Thymus (tissue), 11 donors: ENCODE measurements around the gene TRPC4. TPM values are rescaled to one million over a fixed set of nuclear protein-coding genes. Genes with fewer than 3 reads are reported as not detected.

Source experiments
- DNase-seq, 9 donors: peaks; one replicate each; pipeline ENCODE4 v3.0.0-alpha.2; 2013; ENCODE audit warnings: low spot score in 9 of 9, low read depth in 6 of 9, missing footprints in 1 of 9
- H3K27ac ChIP-seq, 2 donors: one replicate each; pipeline ENCODE4 v1.5.1; 2013; ENCODE audit warnings: control low read depth in 1 of 2, low read depth in 1 of 2, low read length in 1 of 2, mild to moderate bottlenecking in 1 of 2, moderate library complexity in 1 of 2
- H3K27me3 ChIP-seq, 2 donors: one replicate each; pipeline ENCODE4 v1.5.1; 2013; ENCODE audit warnings: low read length in 1 of 2; ENCODE audit not compliant: control insufficient read depth in 2 of 2, insufficient read depth in 1 of 2
- H3K36me3 ChIP-seq, 2 donors: one replicate each; pipeline ENCODE4 v1.5.1; 2013; ENCODE audit warnings: low read length in 1 of 2, mild to moderate bottlenecking in 1 of 2, moderate library complexity in 1 of 2; ENCODE audit not compliant: control insufficient read depth in 2 of 2, insufficient read depth in 2 of 2
- H3K4me1 ChIP-seq, 2 donors: one replicate each; pipeline ENCODE4 v1.5.1; 2013; ENCODE audit warnings: low read length in 2 of 2; ENCODE audit not compliant: control insufficient read depth in 2 of 2, insufficient read depth in 2 of 2
- H3K4me3 ChIP-seq, 2 donors: one replicate each; pipeline ENCODE4 v1.5.1; 2013; ENCODE audit warnings: low read length in 2 of 2, control low read depth in 1 of 2, mild to moderate bottlenecking in 1 of 2
- H3K9me3 ChIP-seq, 2 donors: one replicate each; pipeline ENCODE4 v1.5.1; 2013; ENCODE audit warnings: low read length in 1 of 2, mild to moderate bottlenecking in 1 of 2; ENCODE audit not compliant: control insufficient read depth in 2 of 2, insufficient read depth in 1 of 2
- WGBS: extraction: QIAGEN DNeasy Blood & Tissue Kit; methylation state at CpG from one replicate; pipeline ENCODE4 v1.1.7; 2013; 5-methylcytosine and 5-hydroxymethylcytosine counted together
- polyA plus RNA-seq: library from polyadenylated mRNA; stranded (reverse); fragments of 200-250 nt; gene quantifications from one replicate; pipeline ENCODE4 v1.2.3, GENCODE V29; 2013
- total RNA-seq: library from RNA; stranded (reverse); fragments of 120-200 nt; gene quantifications from one replicate; pipeline ENCODE4 v1.2.4, GENCODE V29; 2013
- donor health status: healthy.

TRPC4 gene
- total and polyA plus RNA-seq, 2 donors: 0.14 to 0.19 TPM

DNA sequence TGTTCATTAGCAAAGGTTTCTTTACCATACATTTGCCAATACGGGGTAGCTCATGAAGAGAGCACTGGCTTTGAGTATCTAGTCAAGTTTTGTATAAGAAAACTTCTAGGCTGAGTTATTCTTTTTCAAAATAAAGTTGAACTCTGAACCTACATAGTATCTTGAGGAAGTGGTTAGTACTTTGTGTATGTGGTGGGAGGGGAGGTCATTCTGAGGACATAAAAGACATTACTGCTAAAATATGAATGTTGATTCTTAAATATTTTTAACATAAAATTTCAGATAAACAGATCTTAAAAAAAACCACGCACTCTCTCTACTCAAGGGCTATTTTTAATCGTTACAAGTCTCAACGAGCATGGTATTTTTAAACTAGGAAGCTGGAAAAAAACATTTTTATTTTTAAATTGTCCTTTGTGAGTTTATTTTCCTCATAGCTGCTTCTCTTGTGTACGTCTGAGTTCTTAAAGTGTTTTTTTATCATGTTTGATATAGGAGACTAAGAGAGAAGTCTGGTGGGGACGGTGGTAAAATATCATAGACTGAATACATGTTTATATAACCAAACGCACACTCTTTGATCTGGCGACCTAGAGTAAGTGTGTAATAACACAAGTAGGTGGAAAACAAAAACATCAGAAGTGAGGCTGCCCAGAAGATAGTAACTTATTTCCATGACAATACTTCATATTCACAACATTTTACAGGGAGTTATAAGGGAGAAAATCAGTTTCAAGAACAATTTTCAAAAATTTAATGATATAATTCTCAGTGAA is 153.0 kb downstream of the TRPC4 start:
- Histone ChIP-seq H3K9me3 (no peaks in the 10 kb centered on the region), H3K27me3 (no peaks in the 10 kb centered on the region), H3K4me3 (no peak overlapping the region), H3K27ac (no peak overlapping the region), H3K36me3 (no peaks in the 10 kb centered on the region), H3K4me1 (no peaks in the 10 kb centered on the region)
- DNase-seq: no peak
- WGBS: 88% methylated on average over 8 of the region's 8 CpGs

DNA sequence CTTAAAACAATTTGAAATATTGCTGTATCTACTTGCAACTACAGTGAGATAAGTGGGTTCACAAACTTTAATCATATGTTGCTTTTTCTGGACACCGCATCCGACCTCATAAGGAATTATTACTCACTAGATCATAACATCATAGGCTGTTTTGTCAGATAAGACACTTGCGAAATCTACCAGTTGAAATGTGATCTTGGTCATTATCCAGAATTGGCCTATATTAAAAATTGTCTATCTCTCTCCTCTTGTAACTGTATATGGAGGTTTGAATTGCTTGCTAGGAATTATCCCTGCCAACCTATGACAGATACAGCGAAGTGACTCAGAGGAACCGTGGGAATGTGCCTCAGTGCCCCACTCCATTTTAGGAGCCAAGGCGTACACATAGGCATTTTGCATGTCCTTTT is 154.0 kb downstream of the TRPC4 start:
- Histone ChIP-seq H3K27ac (no peak overlapping the region), H3K4me1 (no peaks in the 10 kb centered on the region)
- DNase-seq: no peak

DNA sequence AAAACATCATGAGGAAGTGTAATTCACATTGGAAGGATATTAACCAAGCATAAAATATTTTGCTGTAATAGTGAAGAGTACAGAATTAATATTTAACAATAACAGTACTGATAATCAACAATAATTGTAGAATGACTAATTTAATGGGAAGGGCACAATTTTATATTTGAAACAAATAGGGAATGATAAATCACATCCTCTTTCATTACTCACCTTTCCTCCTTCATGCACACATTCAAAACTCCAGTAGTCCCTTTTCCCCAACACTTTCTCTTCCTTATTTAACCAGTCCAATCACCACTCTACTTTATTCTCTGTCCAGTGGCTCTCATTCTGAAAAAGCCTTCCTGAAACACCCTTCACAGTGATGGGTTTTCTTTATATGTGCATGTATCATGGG is 160.3 kb downstream of the TRPC4 start:
- DNase-seq: no peak
- Histone ChIP-seq H3K4me1 (no peaks in the 10 kb centered on the region), H3K36me3 (no peaks in the 10 kb centered on the region), H3K27ac (no peak overlapping the region), H3K27me3 (no peaks in the 10 kb centered on the region), H3K4me3 (no peak overlapping the region), H3K9me3 (no peaks in the 10 kb centered on the region)

More for the DNA sequence above, 154.0 kb downstream of the TRPC4 start:
- H3K36me3 ChIP-seq: no peaks in the 10 kb centered on the region
- H3K27me3 ChIP-seq: no peaks in the 10 kb centered on the region
- H3K9me3 ChIP-seq: no peaks in the 10 kb centered on the region
- 90% methylated on average over 6 of the region's 6 CpGs for WGBS
- no peak overlapping the region for H3K4me3 ChIP-seq

DNA sequence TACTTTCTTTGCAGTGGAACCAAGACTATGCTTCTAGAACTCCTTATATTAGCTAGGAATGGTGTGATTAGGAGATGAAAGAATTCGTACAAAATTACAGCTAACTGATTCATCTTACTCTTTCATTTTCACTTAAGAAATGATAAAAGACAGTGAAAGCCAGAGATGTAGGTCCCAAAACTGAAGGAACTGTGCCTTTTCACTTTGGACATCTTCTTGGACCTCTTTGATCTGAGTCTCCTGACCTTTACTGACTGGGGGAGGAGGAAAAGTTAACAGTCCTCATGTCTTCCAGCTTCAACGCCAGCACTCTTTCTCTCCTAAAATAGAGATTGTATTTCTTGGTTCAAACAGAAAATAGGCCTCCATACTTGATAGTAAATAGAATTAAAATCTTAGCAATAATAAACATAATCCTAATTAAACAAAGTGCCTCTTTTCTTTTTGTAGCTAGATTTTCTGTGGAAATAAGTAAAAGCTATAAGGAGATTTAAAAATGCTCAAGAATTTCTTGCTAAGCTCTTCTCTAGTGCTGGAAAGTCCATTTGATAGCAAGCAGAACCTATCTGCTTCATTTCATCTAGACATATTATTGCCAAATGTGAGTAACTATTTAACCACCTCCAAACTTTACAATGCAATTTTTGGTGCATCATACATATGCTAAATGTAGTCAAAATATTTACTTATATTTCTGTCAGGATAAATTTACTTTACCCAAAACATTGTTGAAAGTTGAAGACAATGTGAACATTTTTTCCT is 161.7 kb downstream of the TRPC4 start:
- H3K27me3 ChIP-seq: no peaks in the 10 kb centered on the region
- H3K4me3 ChIP-seq: no peak overlapping the region
- no peak for DNase-seq
- H3K4me1 ChIP-seq: no peaks in the 10 kb centered on the region
- no peaks in the 10 kb centered on the region for H3K36me3 ChIP-seq
- 87% methylated on average over 2 of the region's 2 CpGs for whole genome bisulfite sequencing
- no peak overlapping the region for H3K27ac ChIP-seq
- no peaks in the 10 kb centered on the region for H3K9me3 ChIP-seq

DNA sequence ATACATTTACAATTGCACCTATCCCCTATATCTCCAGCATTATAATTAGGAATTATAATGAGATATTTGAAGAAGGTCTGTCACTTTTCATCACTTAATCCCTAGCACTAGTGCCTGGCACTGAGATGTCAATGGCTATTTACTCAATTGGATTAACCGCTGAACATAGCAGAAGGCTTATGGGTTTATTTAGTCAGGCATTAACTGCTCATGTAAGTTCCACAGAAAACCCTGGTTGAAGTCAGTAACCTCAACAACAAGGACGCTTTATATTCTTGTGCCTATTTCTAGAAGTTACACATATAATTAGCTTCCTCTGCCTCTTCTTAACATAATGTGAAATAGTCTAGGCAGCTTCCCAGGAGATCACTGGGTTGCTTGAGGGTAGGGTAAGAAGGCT is 163.5 kb downstream of the TRPC4 start:
- no peak for DNase-seq
- H3K4me1 ChIP-seq: no peaks in the 10 kb centered on the region
- no peaks in the 10 kb centered on the region for H3K9me3 ChIP-seq
- H3K36me3 ChIP-seq: no peaks in the 10 kb centered on the region
- H3K27me3 ChIP-seq: no peaks in the 10 kb centered on the region
- H3K27ac ChIP-seq: no peak overlapping the region
- H3K4me3 ChIP-seq: no peak overlapping the region
- 93% methylated on average over 2 of the region's 2 CpGs for WGBS

DNA sequence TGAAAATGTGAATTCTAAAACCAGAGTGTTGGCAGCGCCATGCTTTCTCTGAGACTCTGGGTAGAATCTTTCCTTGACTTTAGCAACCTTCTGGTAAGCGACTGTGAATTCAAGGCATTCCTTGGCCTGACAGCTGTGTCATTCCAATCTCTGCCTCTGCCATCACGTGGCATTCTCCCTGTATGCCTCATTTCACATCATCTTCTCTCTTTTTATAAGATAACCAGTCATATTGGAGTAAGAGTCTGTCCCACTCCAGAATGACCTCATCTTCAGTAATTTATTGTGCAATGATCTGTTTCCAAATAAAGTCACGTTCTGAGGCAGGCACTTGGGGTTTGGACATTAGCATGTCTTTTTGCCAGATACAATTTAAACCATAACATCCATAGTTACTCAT is 167.6 kb downstream of the TRPC4 start:
- no peak for DNase-seq

DNA sequence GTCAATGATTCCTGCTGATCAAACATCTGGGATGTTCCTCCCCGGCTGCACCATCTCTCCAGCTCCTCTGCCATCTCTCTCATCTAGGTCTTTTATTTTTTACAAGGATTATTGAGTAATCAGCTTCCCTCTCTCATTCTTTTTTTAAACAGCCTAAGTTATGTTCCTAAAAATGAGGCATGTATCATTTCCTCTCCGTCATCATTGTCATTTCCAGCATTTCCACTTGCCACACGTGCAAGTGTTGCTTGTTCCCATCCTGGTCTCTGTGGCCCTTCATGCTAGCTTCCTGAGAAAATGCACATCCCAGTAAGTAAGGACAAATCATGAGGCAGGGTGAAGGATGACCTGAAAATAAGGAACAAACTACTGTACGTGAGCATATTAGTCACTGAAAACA is 168.3 kb downstream of the TRPC4 start:
- H3K27me3 ChIP-seq: no peaks in the 10 kb centered on the region
- no peaks in the 10 kb centered on the region for H3K4me1 ChIP-seq
- no peaks in the 10 kb centered on the region for H3K9me3 ChIP-seq
- no peaks in the 10 kb centered on the region for H3K36me3 ChIP-seq
- 43% methylated on average over 4 of the region's 4 CpGs for WGBS
- DNase-seq: no peak
- H3K4me3 ChIP-seq: no peak overlapping the region
- no peak overlapping the region for H3K27ac ChIP-seq

More for the DNA sequence above, 167.6 kb downstream of the TRPC4 start:
- Histone ChIP-seq H3K27ac (no peak overlapping the region), H3K9me3 (no peaks in the 10 kb centered on the region), H3K36me3 (no peaks in the 10 kb centered on the region), H3K4me3 (no peak overlapping the region), H3K27me3 (no peaks in the 10 kb centered on the region), H3K4me1 (no peaks in the 10 kb centered on the region)
- WGBS: 80% methylated on average over 4 of the region's 4 CpGs

DNA sequence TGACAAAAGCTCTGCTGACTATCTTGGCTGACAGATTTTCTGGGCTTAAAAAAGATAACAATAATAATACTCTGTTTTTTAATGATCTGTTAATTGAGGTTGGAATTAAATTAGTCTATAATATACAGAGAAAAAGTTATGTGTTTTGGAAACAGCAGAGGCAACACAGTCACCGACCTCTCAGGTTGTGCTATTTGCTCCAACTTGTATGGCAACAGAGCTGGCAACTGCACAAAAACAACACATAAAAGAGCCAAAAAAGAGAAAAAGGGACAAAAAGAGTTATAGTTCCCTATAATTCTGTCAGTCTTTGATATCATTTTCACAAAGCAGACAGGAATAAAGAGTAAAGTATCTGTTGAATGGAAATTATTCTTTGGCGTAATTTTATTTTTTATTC is 168.7 kb downstream of the TRPC4 start:
- Histone ChIP-seq H3K27me3 (no peaks in the 10 kb centered on the region), H3K9me3 (no peaks in the 10 kb centered on the region), H3K4me3 (no peak overlapping the region), H3K27ac (no peak overlapping the region), H3K36me3 (no peaks in the 10 kb centered on the region), H3K4me1 (no peaks in the 10 kb centered on the region)
- 91% methylated on average over 2 of the region's 2 CpGs for WGBS
- DNase-seq: no peak

DNA sequence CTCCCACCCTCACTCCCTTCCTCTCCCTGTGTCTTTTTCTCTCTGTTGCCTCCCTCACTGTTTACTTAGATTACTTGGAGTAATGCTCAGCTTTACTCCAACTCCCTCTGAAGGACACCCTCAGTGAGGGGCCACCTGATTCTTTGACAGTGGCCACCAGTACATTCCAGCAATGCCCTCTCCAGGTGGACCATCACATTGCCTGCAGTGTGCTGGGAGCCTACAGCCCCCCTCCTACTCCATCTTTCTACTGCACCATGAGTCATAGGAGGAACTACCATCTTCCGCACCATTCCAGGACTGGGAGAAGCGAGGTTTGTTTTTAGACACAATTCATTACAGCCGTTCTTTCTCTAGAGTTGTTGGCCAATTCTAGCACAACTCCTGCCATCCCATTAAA is 174.4 kb downstream of the TRPC4 start:
- WGBS: 97% methylated on average over 3 of the region's 3 CpGs
- Histone ChIP-seq H3K4me1 (no peaks in the 10 kb centered on the region), H3K9me3 (no peaks in the 10 kb centered on the region), H3K27me3 (no peaks in the 10 kb centered on the region), H3K27ac (no peak overlapping the region), H3K36me3 (no peaks in the 10 kb centered on the region), H3K4me3 (no peak overlapping the region)
- no peak for DNase-seq
